ENCODE results near the gene RABGAP1.
A peak's percentile ranks its signal among the peaks of the same experiment; 100 is the strongest.

Gene RABGAP1

DNA sequence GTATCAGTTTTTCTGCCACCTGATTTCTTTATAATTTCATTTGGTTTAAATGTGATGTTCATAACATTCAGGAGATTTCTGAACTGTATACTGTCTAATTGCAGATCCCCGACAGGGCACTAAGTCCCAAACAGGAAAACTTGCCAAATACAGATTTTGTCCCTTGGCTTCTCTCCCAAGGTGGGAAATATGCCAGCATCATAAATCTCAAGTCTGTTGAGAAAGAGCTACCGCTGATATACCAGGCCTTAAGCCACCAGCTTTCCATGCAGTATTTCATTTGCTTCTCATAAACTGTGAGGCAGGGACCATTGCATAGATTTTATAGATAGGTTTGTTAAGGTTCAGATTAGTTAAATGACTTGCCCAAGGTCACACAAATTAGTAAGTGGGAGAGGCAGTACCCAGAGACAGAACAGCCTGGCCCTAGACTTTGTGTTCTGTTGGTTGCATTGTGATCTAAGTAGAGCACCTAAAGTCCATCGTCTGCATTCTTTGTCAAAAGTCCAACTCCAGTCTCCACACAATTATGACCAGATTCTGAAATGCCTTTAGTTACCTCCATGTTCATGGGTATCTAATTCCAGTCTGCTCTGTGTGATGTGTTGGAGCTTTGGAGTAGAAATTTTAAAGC lies 108.9 kb downstream of the RABGAP1 start:
- DNase-seq, result no peak

GRCh38 chr9:123053046-123053445 lies 112.2 kb downstream of the RABGAP1 start:
- no peak for DNase-seq

GRCh38 chr9:123053711-123054110 lies 112.9 kb downstream of the RABGAP1 start:
- no peak for DNase-seq

DNA sequence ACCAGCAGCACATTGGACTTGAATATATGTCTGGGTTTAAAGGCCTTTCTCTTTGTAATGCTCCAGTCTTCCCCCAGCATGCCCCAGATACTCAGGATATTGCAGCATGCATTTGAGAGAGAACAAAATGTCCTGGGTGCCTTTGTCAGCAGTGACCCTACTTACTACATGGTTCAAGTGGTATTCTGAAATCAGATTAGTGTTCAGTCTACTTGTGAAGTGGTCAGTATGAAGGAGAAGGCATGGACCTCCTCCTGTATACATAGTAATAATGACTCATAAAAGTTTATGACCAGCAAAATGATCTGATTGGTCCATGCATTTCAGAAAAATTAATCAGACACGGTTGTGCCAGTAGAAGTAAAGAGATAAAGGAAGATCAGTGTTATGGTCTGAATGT lies 118.0 kb downstream of the RABGAP1 start:
- peak; percentile 10 for DNase-seq

DNA sequence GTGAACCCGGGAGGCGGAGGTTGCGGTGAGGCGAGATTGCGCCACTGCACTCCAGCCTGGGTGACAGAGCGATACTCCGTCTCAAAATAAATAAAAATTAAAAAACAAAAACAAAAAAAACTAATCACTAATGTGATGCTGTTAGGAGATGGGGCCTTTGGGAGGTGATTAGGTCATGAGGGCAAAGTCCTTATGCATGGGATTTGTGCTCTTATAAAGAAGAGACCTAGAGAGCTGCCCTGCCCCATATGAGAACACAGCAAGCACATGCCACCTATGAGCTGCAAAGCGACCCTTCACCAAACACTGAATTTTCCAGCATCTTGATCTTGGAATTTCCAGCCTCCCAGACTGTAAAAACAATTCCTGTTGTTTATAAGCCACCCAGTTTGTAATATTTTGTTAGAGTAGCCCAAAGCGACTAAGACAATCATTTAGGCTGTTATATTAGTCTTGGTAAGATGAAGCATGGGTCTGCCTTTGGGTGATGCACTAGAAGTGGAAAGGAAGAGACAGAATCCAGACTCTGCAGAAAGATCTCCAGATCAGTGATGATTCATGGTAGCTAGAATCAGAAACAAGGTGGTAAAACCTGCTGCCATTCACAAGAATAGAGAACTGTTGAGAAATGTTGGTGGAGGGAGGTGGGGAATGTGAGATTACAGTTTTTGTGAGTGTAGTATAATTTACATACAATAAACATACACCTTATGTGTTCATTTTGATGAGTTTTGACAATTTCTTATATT lies 118.8 kb downstream of the RABGAP1 start:
- DNase-seq, result no peak

GRCh38 chr9:123061216-123061615 lies 120.4 kb downstream of the RABGAP1 start:
- DNase-seq, result no peak

GRCh38 chr9:123062351-123063176 lies 121.7 kb downstream of the RABGAP1 start:
- DNase-seq, result no peak

GRCh38 chr9:123063177-123063598 lies 122.4 kb downstream of the RABGAP1 start:
- DNase-seq, result no peak

GRCh38 chr9:123063896-123064295 lies 123.1 kb downstream of the RABGAP1 start:
- no peak for DNase-seq

- no peak for DNase-seq
These were observed 123.9 kb downstream of the RABGAP1 start for GRCh38 chr9:123064716-123065115.

- no peak for DNase-seq
These were observed 124.4 kb downstream of the RABGAP1 start for GRCh38 chr9:123065196-123065595.

GRCh38 chr9:123067136-123067535 lies 126.3 kb downstream of the RABGAP1 start:
- no peak for DNase-seq

DNA sequence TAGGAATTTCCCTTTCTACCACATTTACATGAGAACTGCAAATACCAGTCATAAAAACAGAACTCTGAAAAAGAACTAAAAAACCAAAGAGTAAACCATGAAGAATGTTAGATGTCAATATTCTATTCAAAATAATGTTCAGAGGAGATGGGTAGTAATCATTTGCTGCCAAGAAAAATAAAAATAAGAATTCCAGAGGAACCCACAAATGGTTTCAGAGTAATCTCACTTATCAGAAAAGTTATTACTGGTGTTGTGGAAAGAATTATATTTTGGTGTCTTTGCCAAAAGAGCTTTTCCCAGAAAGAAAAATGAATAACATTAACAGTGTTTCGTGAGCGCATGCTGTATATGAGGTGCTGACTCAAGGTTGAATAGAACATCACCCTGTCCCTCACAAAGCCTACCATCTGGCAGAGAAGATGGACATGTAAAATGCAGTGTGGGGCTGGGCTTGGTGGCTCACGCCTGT lies 128.2 kb downstream of the RABGAP1 start:
- DNase-seq, result no peak

- DNase-seq, result no peak
These were observed 129.4 kb downstream of the RABGAP1 start for GRCh38 chr9:123070198-123070597.

DNA sequence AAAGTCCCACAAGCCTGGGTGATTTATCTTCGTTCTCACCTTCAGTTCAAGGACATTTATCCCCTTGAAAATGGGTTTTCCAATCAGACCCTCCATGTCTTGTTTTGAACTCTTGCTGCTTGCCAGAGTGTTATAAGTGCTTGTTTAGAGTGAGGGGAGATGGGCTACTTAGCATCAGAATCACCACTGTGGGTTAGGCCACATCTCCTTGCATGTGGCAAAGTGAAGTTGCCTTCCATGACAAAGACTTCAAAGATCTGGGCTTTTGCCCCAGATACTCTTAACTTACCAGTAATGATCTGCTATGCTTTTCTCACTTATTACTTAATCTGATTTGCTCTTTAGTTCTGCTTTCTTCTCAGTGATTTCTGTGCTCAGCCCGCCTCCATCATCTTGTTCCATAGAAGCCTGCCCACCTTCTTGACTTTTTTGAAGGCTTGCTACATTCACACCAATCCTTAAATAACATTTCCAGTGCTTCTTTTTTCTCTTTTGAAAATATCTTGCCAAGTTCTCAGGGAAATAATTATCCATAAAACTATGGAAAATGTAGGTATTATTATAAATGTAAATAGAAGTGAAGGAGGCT lies 131.7 kb downstream of the RABGAP1 start:
- DNase-seq, result no peak

DNA sequence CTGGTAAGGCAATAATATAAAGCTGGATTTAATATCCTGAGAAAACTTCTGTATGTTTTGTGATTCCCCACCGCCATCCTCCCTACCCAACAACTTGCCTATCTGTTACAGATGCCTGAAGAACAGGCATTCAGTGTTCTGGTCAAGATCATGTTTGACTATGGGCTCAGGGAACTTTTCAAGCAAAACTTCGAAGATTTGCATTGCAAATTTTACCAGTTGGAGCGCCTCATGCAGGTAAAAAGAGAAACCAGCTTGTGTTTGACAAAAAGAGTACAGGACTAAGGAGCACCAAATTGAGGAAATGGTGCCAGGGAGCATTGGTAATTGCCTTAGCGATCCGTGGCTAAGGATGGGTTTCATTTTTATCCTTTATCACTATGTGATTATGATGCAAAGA lies 132.6 kb downstream of the RABGAP1 start:
- no peak for DNase-seq

DNA sequence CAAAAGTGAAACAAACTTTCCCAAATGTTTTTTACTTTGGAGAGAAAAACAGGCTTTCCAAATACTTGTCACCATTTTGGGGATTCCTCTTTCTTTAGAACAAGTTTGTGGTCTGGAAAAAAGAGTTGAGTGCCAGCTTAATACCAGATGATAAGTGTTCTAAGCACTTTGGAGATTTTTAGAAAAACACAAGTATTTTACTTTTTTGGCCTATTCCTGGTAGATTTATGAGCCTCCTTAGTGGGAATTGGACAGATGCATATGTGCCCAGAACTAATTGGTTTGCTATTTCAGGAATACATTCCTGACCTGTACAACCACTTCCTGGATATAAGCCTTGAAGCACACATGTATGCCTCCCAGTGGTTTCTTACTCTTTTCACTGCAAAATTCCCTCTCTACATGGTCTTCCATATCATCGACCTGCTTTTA lies 133.2 kb downstream of the RABGAP1 start:
- no peak for DNase-seq

GRCh38 chr9:123074628-123075027 lies 133.8 kb downstream of the RABGAP1 start:
- DNase-seq, result no peak

GRCh38 chr9:123080444-123080843 lies 139.6 kb downstream of the RABGAP1 start:
- DNase-seq, result no peak

- DNase-seq, result no peak
These were observed 141.0 kb downstream of the RABGAP1 start for GRCh38 chr9:123081824-123082223.

- DNase-seq, result no peak
These were observed 142.9 kb downstream of the RABGAP1 start for GRCh38 chr9:123083680-123084079.

DNA sequence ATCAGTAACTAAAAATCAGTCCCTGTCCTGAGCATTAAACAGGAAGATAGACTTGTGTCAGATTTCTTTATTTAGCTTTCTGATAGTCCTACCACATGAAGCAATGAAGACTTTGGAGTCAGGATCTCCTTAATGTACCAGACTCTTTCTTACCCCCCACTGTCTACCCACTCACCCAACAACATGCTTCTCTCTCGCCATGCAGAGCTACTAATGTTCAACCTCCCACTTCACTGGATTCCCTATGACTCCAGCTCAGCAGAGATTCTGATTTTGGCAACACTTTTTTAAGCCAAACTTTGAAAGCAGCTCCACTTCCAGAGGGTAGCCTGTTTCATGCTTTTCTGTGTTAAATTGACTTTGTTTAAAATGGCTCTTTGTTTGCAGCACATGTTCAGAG lies 143.4 kb downstream of the RABGAP1 start:
- no peak for DNase-seq

DNA sequence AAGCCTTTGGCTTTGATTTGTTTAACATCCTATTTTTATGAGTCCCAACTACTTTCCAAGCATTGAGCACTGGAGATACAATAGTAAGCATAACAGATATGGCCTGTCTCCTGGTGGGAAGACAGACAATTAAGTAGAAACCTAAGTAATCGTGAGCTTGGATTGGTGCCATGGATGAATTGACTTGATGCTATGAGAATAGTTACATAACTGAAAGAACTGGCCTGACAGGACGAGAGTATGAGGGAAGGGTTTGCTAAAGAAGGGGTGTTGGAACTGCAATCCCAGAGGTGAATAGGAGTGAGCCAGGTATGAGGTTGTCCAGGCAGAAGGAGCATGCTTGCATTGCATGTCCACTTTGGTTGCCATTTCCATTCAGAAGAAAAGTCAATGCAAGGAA lies 145.1 kb downstream of the RABGAP1 start:
- DNase-seq, result no peak

Measured in 8988T (cell line).